ENCODE results near the gene MRTFA.

DNA sequence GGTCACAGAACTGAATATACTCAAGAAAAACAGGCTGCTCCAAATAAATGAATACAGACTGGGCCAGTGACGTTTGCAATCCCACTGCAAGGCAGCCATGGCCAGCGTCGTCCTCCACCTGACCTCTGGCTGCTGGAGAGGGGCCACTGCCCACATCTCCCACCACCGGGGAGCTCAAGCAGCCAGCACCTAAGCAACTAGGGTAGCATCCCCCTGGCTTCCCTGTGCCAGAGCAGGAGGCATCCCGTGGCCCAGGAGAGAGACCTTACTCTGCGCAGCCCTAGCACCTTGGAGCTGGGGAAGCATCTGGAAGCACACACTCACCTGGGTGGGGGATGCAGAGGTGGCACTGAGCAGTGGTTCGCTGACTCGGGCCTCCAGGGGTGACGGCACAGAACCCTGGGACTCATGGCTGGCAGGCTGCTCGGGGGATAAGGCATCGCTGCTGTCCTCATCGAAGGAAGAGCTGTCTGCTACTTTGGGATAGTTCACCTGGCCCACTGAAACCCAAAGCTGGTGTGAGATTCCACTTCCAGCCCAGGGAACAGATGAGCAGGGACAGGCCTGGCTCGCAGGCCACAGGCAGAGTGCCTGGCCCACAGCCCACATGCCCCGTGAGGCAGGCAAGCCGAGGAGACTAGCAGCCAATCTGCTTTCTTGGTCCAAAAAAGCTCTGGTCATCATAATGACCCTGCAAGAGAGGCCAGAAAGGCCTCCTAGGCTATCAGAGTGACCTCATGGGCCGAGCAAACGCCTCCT is 212.5 kb downstream of the MRTFA start:
- TF ChIP-seq, protein P1, sequence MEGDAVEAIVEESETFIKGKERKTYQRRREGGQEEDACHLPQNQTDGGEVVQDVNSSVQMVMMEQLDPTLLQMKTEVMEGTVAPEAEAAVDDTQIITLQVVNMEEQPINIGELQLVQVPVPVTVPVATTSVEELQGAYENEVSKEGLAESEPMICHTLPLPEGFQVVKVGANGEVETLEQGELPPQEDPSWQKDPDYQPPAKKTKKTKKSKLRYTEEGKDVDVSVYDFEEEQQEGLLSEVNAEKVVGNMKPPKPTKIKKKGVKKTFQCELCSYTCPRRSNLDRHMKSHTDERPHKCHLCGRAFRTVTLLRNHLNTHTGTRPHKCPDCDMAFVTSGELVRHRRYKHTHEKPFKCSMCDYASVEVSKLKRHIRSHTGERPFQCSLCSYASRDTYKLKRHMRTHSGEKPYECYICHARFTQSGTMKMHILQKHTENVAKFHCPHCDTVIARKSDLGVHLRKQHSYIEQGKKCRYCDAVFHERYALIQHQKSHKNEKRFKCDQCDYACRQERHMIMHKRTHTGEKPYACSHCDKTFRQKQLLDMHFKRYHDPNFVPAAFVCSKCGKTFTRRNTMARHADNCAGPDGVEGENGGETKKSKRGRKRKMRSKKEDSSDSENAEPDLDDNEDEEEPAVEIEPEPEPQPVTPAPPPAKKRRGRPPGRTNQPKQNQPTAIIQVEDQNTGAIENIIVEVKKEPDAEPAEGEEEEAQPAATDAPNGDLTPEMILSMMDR (IDR thresholded peaks at IDR 0.05) = no peak
- TF ChIP-seq POLR2A (IDR thresholded peaks at IDR 0.05) (no peak), POLR2AphosphoS5 (IDR thresholded peaks at IDR 0.05) (no peak), EP300 (IDR thresholded peaks at IDR 0.05; ENCODE audit: low read depth) (no peak)
